Superior temporal gyrus (tissue), 1 donor: ENCODE results near the gene VPS41.
A peak's percentile ranks its signal among the peaks of the same experiment; 100 is the strongest.

Experiments used
- DNase-seq: peaks from one replicate; pipeline ENCODE4 v3.0.0-alpha.2; 2016; ENCODE audit errors: extremely low spot score

VPS41 gene

DNA sequence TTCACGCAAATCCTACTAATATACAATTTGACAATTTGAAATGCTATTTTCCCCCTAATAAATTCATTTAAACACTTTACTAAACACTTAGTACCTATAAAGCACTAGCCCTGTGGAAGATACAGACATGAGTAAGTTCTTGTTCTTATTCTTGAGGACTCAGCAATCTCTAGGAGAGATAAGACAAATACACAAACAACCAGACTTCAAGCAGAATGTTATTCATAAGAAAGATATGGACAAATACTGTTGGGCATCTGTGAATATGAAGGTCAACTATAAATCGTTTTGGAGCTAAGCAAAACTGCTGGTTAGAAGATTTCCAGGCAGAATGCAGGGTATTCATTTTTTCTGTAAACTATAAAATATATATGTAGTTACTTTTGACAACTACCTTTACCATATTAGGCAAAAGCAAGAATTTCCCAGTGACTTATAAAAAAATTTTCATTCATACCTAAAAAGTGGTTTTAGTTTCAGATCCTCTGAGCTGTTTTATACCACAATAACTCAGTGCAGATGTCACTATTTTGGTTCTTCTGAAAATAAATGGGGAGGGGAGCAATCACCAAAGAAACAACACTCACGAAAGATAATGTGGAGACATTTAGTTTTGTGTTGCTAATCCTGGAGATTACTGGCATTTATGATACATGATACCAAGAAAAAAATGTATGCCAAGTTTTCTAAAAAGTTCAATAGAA, 3.8 kb downstream of the VPS41 start:
- no peak for DNase-seq

DNA sequence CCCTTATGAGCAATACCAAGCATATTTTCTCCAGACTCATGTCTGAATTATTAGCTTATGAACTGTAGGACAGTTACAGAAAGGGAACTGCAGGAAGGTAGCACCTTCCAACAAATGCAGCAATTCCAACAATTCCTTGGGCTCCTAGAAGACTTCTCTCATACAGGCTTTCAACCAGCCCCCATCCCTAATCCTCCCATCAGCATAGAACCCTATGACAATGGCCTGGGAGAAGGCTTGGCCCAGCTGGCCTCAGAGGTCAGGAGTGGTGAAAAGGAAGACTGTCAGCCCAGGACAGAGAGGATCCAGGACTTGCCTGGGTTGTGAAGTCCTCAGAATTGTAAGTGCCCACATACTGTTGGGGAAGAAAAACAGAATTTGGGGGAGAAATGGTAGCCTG, 5.9 kb downstream of the VPS41 start:
- no peak for DNase-seq

- no peak for DNase-seq
These were observed 6.5 kb downstream of the VPS41 start for GRCh38 chr7:38902449-38902848.

DNA sequence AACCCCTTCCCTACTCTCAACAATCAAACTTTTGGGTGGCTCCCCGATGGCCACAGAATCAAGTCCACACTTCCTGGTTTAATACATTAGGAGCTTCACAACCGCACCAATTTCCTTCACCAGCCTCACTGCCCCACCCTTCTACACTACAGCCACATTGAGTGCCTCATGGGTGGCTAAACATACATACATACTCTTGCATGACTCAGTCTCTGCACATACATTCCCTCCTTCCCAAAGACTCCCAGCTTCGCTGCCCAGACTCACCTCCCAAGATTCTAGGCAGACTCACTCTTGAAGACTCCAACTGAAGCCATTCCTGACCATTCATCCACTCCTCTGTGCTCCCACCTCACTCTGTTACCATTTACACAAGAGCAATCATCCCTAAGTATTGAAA, 15.9 kb downstream of the VPS41 start:
- DNase-seq: no peak

DNA sequence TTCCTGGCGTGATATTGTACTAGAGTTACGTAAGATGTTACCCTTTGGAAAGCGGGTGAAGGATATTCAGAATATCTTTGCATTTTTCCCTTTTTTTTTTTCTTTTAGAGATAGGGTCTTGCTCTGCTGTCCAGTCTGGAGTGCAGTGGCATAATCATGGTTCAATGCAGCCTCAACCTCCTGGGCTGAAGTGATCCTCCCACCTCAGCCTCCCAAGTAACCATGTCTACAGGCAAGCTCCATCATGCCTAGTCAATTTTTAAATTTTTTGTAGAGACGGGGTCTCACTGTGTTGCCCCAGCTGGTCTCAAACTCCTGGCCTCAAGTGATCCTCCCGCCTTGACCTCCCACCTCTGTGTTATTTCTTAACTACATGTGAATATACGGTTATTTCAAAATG, 18.4 kb downstream of the VPS41 start:
- no peak for DNase-seq

DNA sequence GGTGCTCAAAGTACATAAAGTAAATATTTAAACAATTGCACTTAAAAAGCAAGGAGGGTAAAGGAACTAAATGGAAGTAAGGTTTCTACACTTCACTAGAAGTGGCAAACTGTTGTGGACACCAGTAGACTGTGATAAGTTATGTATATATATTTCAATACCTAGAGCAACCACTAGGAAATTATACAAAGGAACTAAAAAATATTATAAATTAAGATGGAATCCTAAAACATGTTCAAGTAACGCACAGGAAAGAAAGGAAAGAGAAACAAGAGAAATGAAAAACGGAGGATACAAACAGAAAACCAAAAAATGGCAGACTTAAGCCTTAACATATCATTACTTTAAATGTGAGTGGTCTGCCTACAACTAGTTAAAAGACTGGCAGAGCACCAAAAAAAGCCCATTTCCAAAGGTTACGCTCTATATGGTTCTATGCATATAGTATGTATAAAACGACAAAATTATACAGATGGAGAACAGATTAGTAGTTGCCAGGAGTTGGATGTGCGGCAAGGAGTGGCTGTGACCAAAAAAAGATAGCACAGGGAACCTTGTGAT, 19.0 kb downstream of the VPS41 start:
- no peak for DNase-seq

DNA sequence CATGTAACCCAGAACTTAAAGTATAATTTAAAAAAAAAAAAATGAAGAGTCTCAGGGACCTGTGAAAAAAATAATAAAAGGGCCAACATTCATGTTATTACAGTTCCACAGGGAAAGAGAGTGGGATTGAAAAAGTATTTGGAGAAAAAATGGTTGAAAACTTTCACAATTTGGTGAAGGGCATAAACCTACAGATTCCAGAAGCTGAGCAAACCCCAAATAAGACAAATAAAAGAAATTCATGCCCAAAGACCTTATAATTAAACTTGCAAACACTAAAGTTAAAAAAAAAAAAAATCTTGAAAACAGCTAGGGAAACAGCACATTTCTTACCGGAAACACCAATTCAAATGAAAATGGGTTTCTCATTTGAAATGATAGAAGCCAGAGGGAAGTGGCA, 19.9 kb downstream of the VPS41 start:
- no peak for DNase-seq

GRCh38 chr7:38886265-38886664, 22.7 kb downstream of the VPS41 start:
- no peak for DNase-seq

- DNase-seq: no peak
These were observed 25.3 kb downstream of the VPS41 start for GRCh38 chr7:38883706-38884105.

DNA sequence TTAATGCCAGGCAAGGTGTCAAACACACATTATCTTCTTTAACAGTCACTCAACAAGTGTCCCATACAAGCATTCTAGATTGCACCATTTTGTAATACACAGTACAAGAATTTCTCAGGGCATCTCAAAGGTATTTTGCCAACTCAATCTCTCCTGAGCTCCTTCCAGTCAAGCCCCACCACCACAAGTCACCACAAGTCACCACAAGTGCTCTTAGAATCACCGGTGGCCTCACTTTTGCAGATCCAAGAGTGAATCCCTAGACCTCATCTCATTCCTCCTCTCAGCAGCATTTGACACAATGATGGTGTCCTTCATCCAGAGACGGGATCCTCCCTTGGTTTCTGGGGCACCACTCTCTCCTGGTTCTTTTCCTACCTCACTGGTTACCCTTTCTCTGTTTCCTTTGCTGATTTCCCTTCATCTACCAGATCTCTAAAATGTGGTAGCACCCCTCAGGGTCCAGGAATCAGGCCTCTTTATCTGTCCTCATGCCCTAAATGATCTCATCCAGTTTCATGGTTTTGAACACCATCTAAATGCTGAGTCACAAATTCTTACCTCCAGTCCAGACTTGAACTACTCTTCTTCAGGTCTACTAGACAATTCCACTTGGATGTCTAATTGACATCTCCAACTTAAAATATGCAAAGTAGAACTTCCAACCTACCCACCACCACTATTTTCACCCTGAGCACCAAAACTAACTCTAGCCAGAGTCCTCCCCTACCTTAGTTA, 26.9 kb downstream of the VPS41 start:
- DNase-seq: no peak

GRCh38 chr7:38881015-38881414, 28.0 kb downstream of the VPS41 start:
- no peak for DNase-seq

GRCh38 chr7:38880454-38880853, 28.5 kb downstream of the VPS41 start:
- peak; percentile 66 for DNase-seq

DNA sequence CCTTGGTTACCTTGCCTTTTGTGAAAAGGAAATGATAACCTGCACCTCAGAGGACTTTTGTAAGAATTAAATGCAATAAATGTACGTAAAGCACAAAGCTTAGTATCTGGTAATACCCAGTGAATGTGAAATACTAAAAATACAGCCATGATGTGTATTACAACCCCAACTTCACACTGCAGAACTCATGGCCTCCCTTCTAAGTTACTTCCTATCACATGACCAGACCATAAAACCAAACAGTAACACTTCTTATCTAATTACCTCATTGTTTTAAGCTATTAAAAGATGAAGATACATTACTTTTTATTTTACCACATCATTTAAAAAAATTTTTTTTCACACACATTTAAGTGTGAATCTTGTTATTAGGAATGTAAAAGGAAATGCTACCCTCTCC, 29.0 kb downstream of the VPS41 start:
- DNase-seq: no peak

DNA sequence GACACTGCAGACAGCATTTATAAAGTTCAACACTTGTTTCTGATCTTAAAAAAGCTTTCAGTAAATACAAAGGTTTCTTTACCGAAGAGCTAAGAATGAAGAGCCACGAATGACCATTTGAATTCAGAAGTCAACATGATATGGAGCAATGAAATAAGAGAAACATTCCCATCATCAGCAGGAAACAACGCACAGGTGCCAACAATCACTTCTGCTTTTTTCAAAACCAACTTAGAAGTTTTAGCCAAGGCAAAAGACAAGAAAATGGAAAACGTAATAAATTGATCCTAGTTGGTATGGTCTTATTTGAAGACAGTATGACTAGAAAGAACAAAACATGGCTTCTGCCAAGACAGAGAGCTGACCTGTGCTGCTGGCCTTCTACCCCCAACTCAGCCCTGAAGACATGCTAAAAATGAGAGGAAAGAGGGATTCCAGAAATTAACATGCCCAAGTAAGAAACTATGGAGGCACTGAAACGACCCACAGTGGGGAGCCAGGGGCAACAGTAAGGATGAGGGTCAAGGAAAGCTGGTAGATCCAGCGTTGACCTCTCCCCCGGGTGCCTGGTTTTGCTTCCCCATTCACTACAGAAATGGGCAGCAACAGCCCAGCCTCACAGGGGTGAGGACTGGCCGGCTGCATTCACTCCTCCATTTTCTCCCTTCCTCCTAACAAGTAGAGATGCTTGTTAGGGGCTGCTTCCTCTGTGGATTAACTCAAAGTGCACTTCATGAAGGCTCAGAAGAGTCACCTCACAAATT, 30.1 kb downstream of the VPS41 start:
- DNase-seq: no peak

DNA sequence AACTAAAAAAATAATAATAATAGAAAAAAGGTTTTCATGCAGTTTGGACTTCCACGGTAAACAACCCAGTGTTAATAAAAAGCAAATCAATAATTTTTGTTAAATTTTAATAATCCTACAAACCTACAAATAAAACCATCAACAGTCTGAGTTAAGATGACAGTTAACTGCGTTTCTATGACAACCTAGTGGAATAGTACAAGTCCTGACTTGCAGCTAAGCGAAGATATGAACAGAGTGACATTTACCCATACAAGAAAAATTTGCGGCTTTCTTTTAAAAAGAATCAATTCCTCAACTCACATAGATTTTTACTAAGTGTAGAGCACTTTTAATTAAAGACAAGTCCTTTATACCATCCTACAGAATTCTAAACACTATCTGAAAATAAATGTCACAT, 35.6 kb downstream of the VPS41 start:
- DNase-seq: no peak

- no peak for DNase-seq
These were observed 36.8 kb downstream of the VPS41 start for GRCh38 chr7:38872202-38872601.

- DNase-seq: no peak
These were observed 38.8 kb downstream of the VPS41 start for GRCh38 chr7:38870147-38870546.

DNA sequence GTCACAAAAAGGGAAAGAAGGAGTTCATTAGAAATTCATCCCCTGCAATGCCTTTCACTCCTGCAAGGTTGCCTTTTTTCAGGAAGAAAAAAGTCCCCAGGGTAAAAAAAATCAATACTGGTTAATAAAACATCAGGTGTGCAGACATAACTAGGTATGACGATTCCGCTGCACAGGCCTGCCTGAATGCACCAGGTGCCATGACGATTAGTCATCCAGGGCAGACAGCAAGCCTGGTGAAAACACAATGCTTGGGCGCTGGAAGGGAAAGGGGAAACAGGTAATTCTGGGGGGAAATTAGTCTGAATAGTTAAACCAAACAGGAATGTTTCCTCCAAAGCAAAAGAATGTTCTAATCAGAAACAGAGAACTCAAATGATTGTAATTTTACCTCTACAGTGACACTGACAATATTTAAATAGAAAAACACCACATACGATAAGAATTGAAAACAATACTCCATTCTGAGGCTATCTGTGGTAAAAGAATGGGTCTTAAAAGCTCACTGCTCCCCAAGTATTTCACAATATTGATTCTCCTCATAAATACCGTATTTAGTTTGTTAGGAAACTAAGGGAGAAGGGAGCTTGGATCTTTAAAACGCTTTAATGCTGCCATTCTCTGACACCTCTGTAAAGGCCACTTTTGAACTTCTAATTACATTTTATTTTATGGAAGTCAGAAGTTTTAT, 45.2 kb downstream of the VPS41 start:
- DNase-seq: no peak

- DNase-seq: no peak
These were observed 46.3 kb downstream of the VPS41 start for GRCh38 chr7:38862666-38863065.

DNA sequence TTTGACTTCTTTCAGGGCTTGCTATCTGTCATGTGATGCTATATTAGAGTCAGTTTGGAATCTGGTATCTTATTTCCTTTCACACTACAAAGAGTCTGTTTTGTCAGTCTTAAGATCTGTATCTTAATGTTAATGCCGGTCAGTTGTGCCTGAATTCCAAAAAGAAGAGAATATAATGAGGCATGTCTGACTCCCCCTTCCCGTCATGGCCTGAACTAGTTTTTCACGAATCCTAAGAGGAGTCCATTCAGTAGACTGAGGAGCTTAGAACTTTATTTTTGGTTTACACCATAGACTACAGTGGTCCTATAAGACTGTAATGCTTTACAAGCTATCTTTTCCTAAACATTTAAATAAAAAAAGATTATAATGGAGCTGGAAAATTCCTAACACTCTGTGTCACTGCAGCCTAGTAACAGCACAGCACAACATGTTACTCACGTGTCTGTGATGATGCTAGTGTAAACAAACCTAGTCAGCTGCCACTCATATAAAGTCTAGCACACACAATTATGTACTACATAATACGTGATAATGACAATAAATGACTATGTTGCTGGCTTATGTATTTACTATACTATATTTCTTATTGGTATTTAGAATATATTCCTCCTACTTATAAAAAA, 50.6 kb downstream of the VPS41 start:
- DNase-seq: no peak

DNA sequence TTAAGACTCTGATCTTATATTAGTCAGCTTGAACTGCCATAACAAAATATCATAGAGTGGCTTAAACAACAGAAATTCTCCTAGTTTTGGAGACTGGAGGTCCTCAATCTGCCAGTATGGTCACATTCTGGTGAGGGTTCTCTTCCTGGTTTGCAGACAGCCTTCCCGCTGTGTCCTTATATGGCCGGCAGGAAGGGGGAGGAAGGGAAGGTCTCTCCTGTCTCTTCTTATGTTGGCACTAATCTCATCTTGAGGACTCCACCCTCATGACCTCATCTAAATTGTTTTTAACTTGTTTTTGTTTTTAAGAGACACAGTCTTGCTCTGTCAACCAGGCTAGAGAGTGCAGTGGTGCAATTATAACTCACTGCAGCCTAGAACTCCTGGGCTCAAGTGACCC, 53.1 kb downstream of the VPS41 start:
- no peak for DNase-seq
